IMR-90 (cell line): ENCODE data around the gene ROR2. TPM values are rescaled to one million over a fixed set of nuclear protein-coding genes. Genes with fewer than 3 reads are reported as not detected.

ENCODE experiments used
- ATAC-seq: fragments of 200-7000 bp; cut with Tn5 transposase; 2 replicates; pipeline ENCODE4 v1.9.1; 2020; ENCODE audit warnings: low read depth, mild to moderate bottlenecking, moderate library complexity
- BruUV-seq: library from RNA; stranded (reverse); fragments of 400-500 nt; replicated peaks from 2 replicates; lab custom pipeline; 2021; lab: Mats Ljungman, UMichigan
- CTCF ChIA-PET: fragments of 300-600 bp; formaldehyde crosslinking; extraction: SDS; loops from one replicate; lab custom pipeline; 2021; ENCODE audit warnings: antibody characterized with exemption; lab: Yijun Ruan, JAX
- POLR2A ChIA-PET: fragments of 300-600 bp; sonication (Branson Sonifier 250); formaldehyde crosslinking; loops from one replicate; lab custom pipeline; 2022; ENCODE audit warnings: antibody characterized with exemption; ENCODE audit not compliant: unreplicated experiment; lab: Charles Lee
- DNase-seq: peaks from one replicate; pipeline ENCODE4 v3.0.0; 2013
- H2AFZ ChIP-seq: replicated peaks from 2 replicates; pipeline ENCODE3; 2013; ENCODE audit warnings: low read length, mild to moderate bottlenecking; ENCODE audit not compliant: poor library complexity
- H2AK5ac ChIP-seq: 2 replicates; pipeline ENCODE4 v1.6.1; 2013; ENCODE audit warnings: low read depth, low read length, inconsistent platforms
- H2AK9ac ChIP-seq: replicated peaks from 2 replicates; pipeline ENCODE3; 2013; ENCODE audit warnings: mild to moderate bottlenecking, low read depth, low read length, moderate library complexity; ENCODE audit not compliant: poor library complexity
- H2BK120ac ChIP-seq: 2 replicates; pipeline ENCODE4 v1.6.1; 2013; ENCODE audit warnings: low read depth, low read length, inconsistent platforms
- H2BK15ac ChIP-seq: 3 replicates; pipeline ENCODE4 v1.6.1; 2013; ENCODE audit warnings: low read depth, low read length, inconsistent platforms
- H2BK20ac ChIP-seq: 2 replicates; pipeline ENCODE4 v1.6.1; 2013; ENCODE audit warnings: low read depth, mild to moderate bottlenecking, inconsistent platforms, low read length, moderate library complexity
- H2BK5ac ChIP-seq: 2 replicates; pipeline ENCODE4 v1.6.1; 2013; ENCODE audit warnings: mild to moderate bottlenecking, low read depth, low read length, inconsistent platforms; ENCODE audit not compliant: poor library complexity, severe bottlenecking
- H3K14ac ChIP-seq: replicated peaks from 2 replicates; pipeline ENCODE4 v1.6.1; 2013; ENCODE audit warnings: low read depth, low read length, inconsistent platforms
- H3K18ac ChIP-seq: 2 replicates; pipeline ENCODE4 v1.6.1; 2013; ENCODE audit warnings: low read depth, low read length, control low read depth
- H3K23ac ChIP-seq: 2 replicates; pipeline ENCODE4 v1.6.1; 2013; ENCODE audit warnings: low read depth, low read length, inconsistent platforms
- H3K27ac ChIP-seq: 2 replicates; pipeline ENCODE4 v1.5.1; 2013; ENCODE audit warnings: mild to moderate bottlenecking, control low read depth, low read length; ENCODE audit not compliant: insufficient read depth
- H3K27me3 ChIP-seq: 2 replicates; pipeline ENCODE4 v1.6.1; 2013; ENCODE audit warnings: low read length; ENCODE audit not compliant: control insufficient read depth, insufficient read depth
- H3K36me3 ChIP-seq: 2 replicates; pipeline ENCODE4 v1.6.1; 2013; ENCODE audit warnings: low read length, mixed read lengths; ENCODE audit not compliant: control insufficient read depth, insufficient read depth
- H3K4ac ChIP-seq: 2 replicates; pipeline ENCODE4 v1.6.1; 2013; ENCODE audit warnings: low read depth, low read length, inconsistent platforms
- H3K4me1 ChIP-seq: 2 replicates; pipeline ENCODE4 v1.6.1; 2013; ENCODE audit warnings: low read length, mixed read lengths; ENCODE audit not compliant: control insufficient read depth, insufficient read depth
- H3K4me2 ChIP-seq: 2 replicates; pipeline ENCODE4 v1.6.1; 2013; ENCODE audit warnings: low read depth, mild to moderate bottlenecking, control low read depth, low read length, moderate library complexity
- H3K4me3 ChIP-seq: 2 replicates; pipeline ENCODE4 v1.5.1; 2013; ENCODE audit warnings: low read depth, mild to moderate bottlenecking, control low read depth, low read length, moderate library complexity; ENCODE audit not compliant: insufficient read depth
- H3K56ac ChIP-seq: 2 replicates; pipeline ENCODE4 v1.6.1; 2013; ENCODE audit warnings: low read length, inconsistent platforms; ENCODE audit not compliant: insufficient read depth; ENCODE audit errors: extremely low read depth
- H3K79me1 ChIP-seq, 2 experiments: 2 replicates each; pipeline ENCODE4 v1.6.1; 2013; ENCODE audit warnings: low read length in 2 of 2, inconsistent platforms in 1 of 2, low read depth in 1 of 2
- H3K9ac ChIP-seq: 2 replicates; pipeline ENCODE4 v1.6.1; 2013; ENCODE audit warnings: low read depth, low read length, control low read depth
- H3K9me1 ChIP-seq: 2 replicates; pipeline ENCODE4 v1.6.1; 2013; ENCODE audit warnings: low read length, inconsistent platforms; ENCODE audit not compliant: insufficient read depth
- H3K9me3 ChIP-seq: 2 replicates; pipeline ENCODE4 v1.6.1; 2013; ENCODE audit warnings: low read length; ENCODE audit not compliant: control insufficient read depth, insufficient read depth
- H4K20me1 ChIP-seq: 2 replicates; pipeline ENCODE4 v1.6.1; 2013; ENCODE audit warnings: low read length, inconsistent platforms; ENCODE audit not compliant: insufficient read depth
- H4K5ac ChIP-seq: 2 replicates; pipeline ENCODE4 v1.6.1; 2013; ENCODE audit warnings: mild to moderate bottlenecking, low read depth, low read length, control low read depth
- H4K8ac ChIP-seq, 2 experiments: 2 replicates each; pipeline ENCODE4 v1.6.1; 2013; ENCODE audit warnings: low read depth in 2 of 2, low read length in 2 of 2, control low read depth in 1 of 2, inconsistent platforms in 1 of 2
- H4K91ac ChIP-seq: 2 replicates; pipeline ENCODE4 v1.6.1; 2013; ENCODE audit warnings: low read depth, low read length, inconsistent platforms; ENCODE audit not compliant: insufficient read depth
- BHLHE40 ChIP-seq: fragments of 150-350 bp; IDR thresholded peaks from 2 replicates; pipeline ENCODE4 v1.6.1; 2016; ENCODE audit warnings: mild to moderate bottlenecking, low read depth, low read length
- CHD1 ChIP-seq: IDR thresholded peaks from 2 replicates; pipeline ENCODE4 v1.6.1; 2012; ENCODE audit warnings: low read depth, low read length, improper control_type of control experiment
- FOS ChIP-seq: fragments of 150-350 bp; IDR thresholded peaks from 2 replicates; pipeline ENCODE4 v1.6.1; 2016; ENCODE audit warnings: low read depth, low read length
- MAFK ChIP-seq: IDR thresholded peaks from 2 replicates; pipeline ENCODE4 v1.6.1; 2012; ENCODE audit warnings: low read depth, low read length, improper control_type of control experiment
- MAZ ChIP-seq: IDR thresholded peaks from 2 replicates; pipeline ENCODE4 v1.6.1; 2012; ENCODE audit warnings: low read depth, mild to moderate bottlenecking, low read length, improper control_type of control experiment, moderate library complexity, borderline replicate concordance
- MXI1 ChIP-seq: IDR thresholded peaks from 2 replicates; pipeline ENCODE4 v1.6.1; 2012; ENCODE audit warnings: low read depth, mild to moderate bottlenecking, low read length, moderate library complexity, borderline replicate concordance
- RAD21 ChIP-seq: IDR thresholded peaks from 2 replicates; pipeline ENCODE4 v1.6.1; 2012; ENCODE audit warnings: low read length, improper control_type of control experiment
- RCOR1 ChIP-seq: IDR thresholded peaks from 2 replicates; pipeline ENCODE4 v1.6.1; 2012; ENCODE audit warnings: mild to moderate bottlenecking, low read length, improper control_type of control experiment; ENCODE audit not compliant: insufficient replicate concordance
- RFX5 ChIP-seq: IDR thresholded peaks from 2 replicates; pipeline ENCODE4 v1.8.0; 2012; ENCODE audit warnings: low read depth, mild to moderate bottlenecking, low read length, moderate library complexity
- SMC3 ChIP-seq: fragments of 150-350 bp; IDR thresholded peaks from 2 replicates; pipeline ENCODE4 v1.6.1; 2016; ENCODE audit warnings: low read depth, mild to moderate bottlenecking, antibody characterized with exemption, low read length, moderate library complexity
- WGBS, 2 experiments: methylation state at CpG; one replicate each; pipeline versions ENCODE4 v1.1.5 to v1.1.7; 2013; ENCODE audit warnings: missing lambda C conversion rate in 2 of 2; ENCODE audit not compliant: insufficient read length in 1 of 2; ENCODE audit errors: extremely low coverage in 2 of 2; 5-methylcytosine and 5-hydroxymethylcytosine counted together
- dilution Hi-C: fragments of 300-500 bp; cut with HindIII; formaldehyde crosslinking; loops from one replicate; pipeline ENCODE4 v1.14.3; 2018; ENCODE audit warnings: low sequenced_read_pairs; ENCODE audit not compliant: unreplicated experiment
- in situ Hi-C: fragments of 300-500 bp; cut with MboI; formaldehyde crosslinking; loops from 3 replicates; pipeline ENCODE4 v1.14.3; 2019; ENCODE audit warnings: low sequenced_read_pairs, inconsistent platforms, mixed read lengths
- intact Hi-C: fragments of 100-400 bp; cut with micrococcal nuclease; formaldehyde crosslinking; loops from 2 replicates; pipeline ENCODE4 v1.10.0; 2022
- polyA plus RNA-seq, 3 experiments: library from polyadenylated mRNA; depleted of rRNA; stranded (reverse); fragments of >200 nt; gene quantifications; 2 replicates each; pipeline ENCODE4 v1.2.3, GENCODE V29; 2012; ENCODE audit warnings: low replicate concordance in 1 of 3
- total RNA-seq: library from RNA; depleted of rRNA; stranded (reverse); fragments of >200 nt; gene quantifications from 2 replicates; pipeline ENCODE4 v1.2.3, GENCODE V29; 2012
- TF ChIP-seq, protein P1 (sequence below): conservative IDR thresholded peaks from 2 replicates; pipeline ENCODE4 v1.5.1; 2012; ENCODE audit warnings: mild to moderate bottlenecking, low read depth, low read length, improper control_type of control experiment
- TF ChIP-seq, protein P2 (sequence below): fragments of 150-350 bp; IDR thresholded peaks from 2 replicates; pipeline ENCODE4 v1.6.1; 2016; ENCODE audit warnings: low read depth, mild to moderate bottlenecking, low read length, moderate library complexity, borderline replicate concordance
- TF ChIP-seq, protein P3 (sequence below): fragments of 150-350 bp; IDR thresholded peaks from 2 replicates; pipeline ENCODE4 v1.6.1; 2017; ENCODE audit warnings: mild to moderate bottlenecking, antibody characterized with exemption, low read length, low read depth

The ROR2 gene
- total and polyA plus RNA-seq, 2 of the 4 experiments (the other 2 are of a cell fraction): 2.3 to 4.8 TPM

DNA sequence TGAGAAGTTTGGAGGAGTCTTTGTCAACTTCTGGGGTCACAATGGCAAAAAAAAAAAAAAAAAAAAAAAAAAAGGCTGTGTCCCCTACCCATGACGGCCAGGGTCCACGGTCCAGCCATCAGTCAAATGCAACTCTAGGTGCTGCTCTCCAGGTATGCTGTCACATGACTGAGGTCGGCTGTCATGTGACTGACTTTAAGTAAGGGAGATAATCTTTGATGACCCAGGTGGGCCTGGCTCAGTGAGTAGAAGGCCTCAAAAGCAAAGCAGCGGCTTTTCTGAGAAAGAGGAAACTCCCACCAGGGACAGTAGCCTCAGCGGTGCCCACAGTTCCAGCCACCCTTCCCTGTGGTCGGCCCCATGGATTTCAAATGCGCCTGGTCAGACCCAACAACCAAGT is 117.7 kb downstream of the ROR2 start:
- H3K9me3 ChIP-seq: no peaks in the 10 kb centered on the region
- CTCF ChIA-PET: no interaction called here
- no peak overlapping the region for H4K5ac ChIP-seq
- 90% methylated on average over 2 of the region's 7 CpGs; no CpG with 5 or more reads in 1 of the 2 experiments for WGBS, 2 experiments
- ATAC-seq: no peak
- H3K56ac ChIP-seq: no peak overlapping the region
- H2AK5ac ChIP-seq: no peak overlapping the region
- no peak overlapping the region for H3K14ac ChIP-seq
- no peak overlapping the region for H3K4me2 ChIP-seq
- no peak for DNase-seq
- H3K4me3 ChIP-seq: no peak overlapping the region
- peaks cover 5% of the 10 kb centered on the region; the same call in 1 of the 2 replicates for H4K20me1 ChIP-seq
- intact Hi-C loops: no loop called here
- H2BK15ac ChIP-seq: no peak overlapping the region
- no peak overlapping the region for H4K91ac ChIP-seq
- dilution Hi-C loops: no loop called here
- H2AFZ ChIP-seq: no peak overlapping the region
- no peak overlapping the region for H2BK120ac ChIP-seq
- POLR2A ChIA-PET: no interaction called here
- H3K79me1 ChIP-seq: no peaks in the 10 kb centered on the region
- in situ Hi-C loops: no loop called here
- no peak overlapping the region for H3K4ac ChIP-seq
- peaks cover 11% of the 10 kb centered on the region; the same call in 1 of the 2 replicates for H3K4me1 ChIP-seq
- H3K23ac ChIP-seq: no peak overlapping the region
- no peaks in the 10 kb centered on the region for H3K36me3 ChIP-seq
- no peak overlapping the region for H2AK9ac ChIP-seq
- TF ChIP-seq MXI1 (no peak), SMC3 (no peak), CHD1 (no peak), MAFK (no peak), FOS (no peak), BHLHE40 (no peak), RFX5 (no peak), RCOR1 (no peak), RAD21 (no peak), MAZ (no peak)
- TF ChIP-seq, protein P1, sequence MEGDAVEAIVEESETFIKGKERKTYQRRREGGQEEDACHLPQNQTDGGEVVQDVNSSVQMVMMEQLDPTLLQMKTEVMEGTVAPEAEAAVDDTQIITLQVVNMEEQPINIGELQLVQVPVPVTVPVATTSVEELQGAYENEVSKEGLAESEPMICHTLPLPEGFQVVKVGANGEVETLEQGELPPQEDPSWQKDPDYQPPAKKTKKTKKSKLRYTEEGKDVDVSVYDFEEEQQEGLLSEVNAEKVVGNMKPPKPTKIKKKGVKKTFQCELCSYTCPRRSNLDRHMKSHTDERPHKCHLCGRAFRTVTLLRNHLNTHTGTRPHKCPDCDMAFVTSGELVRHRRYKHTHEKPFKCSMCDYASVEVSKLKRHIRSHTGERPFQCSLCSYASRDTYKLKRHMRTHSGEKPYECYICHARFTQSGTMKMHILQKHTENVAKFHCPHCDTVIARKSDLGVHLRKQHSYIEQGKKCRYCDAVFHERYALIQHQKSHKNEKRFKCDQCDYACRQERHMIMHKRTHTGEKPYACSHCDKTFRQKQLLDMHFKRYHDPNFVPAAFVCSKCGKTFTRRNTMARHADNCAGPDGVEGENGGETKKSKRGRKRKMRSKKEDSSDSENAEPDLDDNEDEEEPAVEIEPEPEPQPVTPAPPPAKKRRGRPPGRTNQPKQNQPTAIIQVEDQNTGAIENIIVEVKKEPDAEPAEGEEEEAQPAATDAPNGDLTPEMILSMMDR: no peak
- TF ChIP-seq, protein P2, sequence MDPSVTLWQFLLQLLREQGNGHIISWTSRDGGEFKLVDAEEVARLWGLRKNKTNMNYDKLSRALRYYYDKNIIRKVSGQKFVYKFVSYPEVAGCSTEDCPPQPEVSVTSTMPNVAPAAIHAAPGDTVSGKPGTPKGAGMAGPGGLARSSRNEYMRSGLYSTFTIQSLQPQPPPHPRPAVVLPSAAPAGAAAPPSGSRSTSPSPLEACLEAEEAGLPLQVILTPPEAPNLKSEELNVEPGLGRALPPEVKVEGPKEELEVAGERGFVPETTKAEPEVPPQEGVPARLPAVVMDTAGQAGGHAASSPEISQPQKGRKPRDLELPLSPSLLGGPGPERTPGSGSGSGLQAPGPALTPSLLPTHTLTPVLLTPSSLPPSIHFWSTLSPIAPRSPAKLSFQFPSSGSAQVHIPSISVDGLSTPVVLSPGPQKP: no peak
- TF ChIP-seq, protein P3, sequence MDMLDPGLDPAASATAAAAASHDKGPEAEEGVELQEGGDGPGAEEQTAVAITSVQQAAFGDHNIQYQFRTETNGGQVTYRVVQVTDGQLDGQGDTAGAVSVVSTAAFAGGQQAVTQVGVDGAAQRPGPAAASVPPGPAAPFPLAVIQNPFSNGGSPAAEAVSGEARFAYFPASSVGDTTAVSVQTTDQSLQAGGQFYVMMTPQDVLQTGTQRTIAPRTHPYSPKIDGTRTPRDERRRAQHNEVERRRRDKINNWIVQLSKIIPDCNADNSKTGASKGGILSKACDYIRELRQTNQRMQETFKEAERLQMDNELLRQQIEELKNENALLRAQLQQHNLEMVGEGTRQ: no peak
- no peak overlapping the region for H3K9ac ChIP-seq
- no peak overlapping the region for H3K18ac ChIP-seq
- no peak overlapping the region for H4K8ac ChIP-seq
- H3K9me1 ChIP-seq: no peaks in the 10 kb centered on the region
- no peak overlapping the region for H3K27ac ChIP-seq
- no peak overlapping the region for H2BK20ac ChIP-seq
- H3K27me3 ChIP-seq: no peaks in the 10 kb centered on the region; the same call in 1 of the 2 replicates
- no peak overlapping the region for H2BK5ac ChIP-seq
- BruUV-seq: no TSS peak
